T-helper 1 cell (primary cell): Measurements from ENCODE around the gene TNFRSF11A.

Experiments used
- DNase-seq, 5 donors: peaks; one replicate each; pipeline ENCODE4 v3.0.0-alpha.2; 2012 to 2020
- total RNA-seq, 4 donors: gene quantifications; one replicate each; lab custom pipeline; 2026; lab: John Stamatoyannopoulos, UW

TNFRSF11A gene
- 0.69 to 3.5 (median 1.7) reads per million in 4 donors for total RNA-seq

- DNase-seq = peak; percentile 35 to 67 (median 42)
Measured at GRCh38 chr18:62324917-62325805, at the start of gene TNFRSF11A. TNFRSF11A (plus strand) TSS chr18:62325310; CDS start chr18:62325353, 43 bp downstream.

- DNase-seq = no peak
Measured at GRCh38 chr18:62277045-62277444, 48.1 kb upstream of the TNFRSF11A start.

GRCh38 chr18:62279561-62279960, 45.5 kb upstream of the TNFRSF11A start:
- no peak for DNase-seq

GRCh38 chr18:62280058-62280457, 45.1 kb upstream of the TNFRSF11A start:
- DNase-seq = no peak

- DNase-seq = no peak
Measured at GRCh38 chr18:62280786-62281185, 44.3 kb upstream of the TNFRSF11A start.

- DNase-seq = peak in 1 of 5 donors; percentile 17
Measured at GRCh38 chr18:62281684-62282083, 43.4 kb upstream of the TNFRSF11A start.

- peak in 1 of 5 donors; percentile 46 for DNase-seq
Measured at GRCh38 chr18:62282188-62282629, 42.9 kb upstream of the TNFRSF11A start.

- DNase-seq = no peak
Measured at GRCh38 chr18:62284637-62285036, 40.5 kb upstream of the TNFRSF11A start.

- DNase-seq = no peak
Measured at GRCh38 chr18:62285281-62285680, 39.8 kb upstream of the TNFRSF11A start.

- no peak for DNase-seq
Measured at GRCh38 chr18:62287781-62288664, 37.1 kb upstream of the TNFRSF11A start.

- DNase-seq = no peak
Measured at GRCh38 chr18:62288665-62289008, 36.5 kb upstream of the TNFRSF11A start.

GRCh38 chr18:62289047-62289446, 36.1 kb upstream of the TNFRSF11A start:
- DNase-seq = no peak

GRCh38 chr18:62294073-62294472, 31.0 kb upstream of the TNFRSF11A start:
- DNase-seq = no peak

GRCh38 chr18:62300359-62300963, 24.6 kb upstream of the TNFRSF11A start:
- DNase-seq = no peak

GRCh38 chr18:62301322-62301721, 23.8 kb upstream of the TNFRSF11A start:
- DNase-seq = no peak

GRCh38 chr18:62312851-62313250, 12.3 kb upstream of the TNFRSF11A start:
- DNase-seq = no peak

GRCh38 chr18:62318228-62319180, 6.6 kb upstream of the TNFRSF11A start:
- DNase-seq = no peak

GRCh38 chr18:62321201-62321600, 3.9 kb upstream of the TNFRSF11A start:
- no peak for DNase-seq

- no peak for DNase-seq
Measured at GRCh38 chr18:62323483-62324180, 1.5 kb upstream of the TNFRSF11A start.

GRCh38 chr18:62324181-62324828, 805 bp upstream of the TNFRSF11A start:
- no peak for DNase-seq
